HG03520 (cell line): Measurements from ENCODE around the gene CDC45.
A peak's percentile ranks its signal among the peaks of the same experiment; 100 is the strongest.
"Not testable (repeated sequence)": the region's sequence is repeated elsewhere in the genome, so short reads cannot be mapped to it uniquely, and the experiment has no call there.

Experiments
- ATAC-seq: cut with Tn5 transposase; IDR thresholded peaks from one replicate; pipeline ENCODE4 v1.9.1; 2021; ENCODE audit warnings: mild to moderate bottlenecking, moderate library complexity; ENCODE audit not compliant: unreplicated experiment

Gene CDC45, protein sequence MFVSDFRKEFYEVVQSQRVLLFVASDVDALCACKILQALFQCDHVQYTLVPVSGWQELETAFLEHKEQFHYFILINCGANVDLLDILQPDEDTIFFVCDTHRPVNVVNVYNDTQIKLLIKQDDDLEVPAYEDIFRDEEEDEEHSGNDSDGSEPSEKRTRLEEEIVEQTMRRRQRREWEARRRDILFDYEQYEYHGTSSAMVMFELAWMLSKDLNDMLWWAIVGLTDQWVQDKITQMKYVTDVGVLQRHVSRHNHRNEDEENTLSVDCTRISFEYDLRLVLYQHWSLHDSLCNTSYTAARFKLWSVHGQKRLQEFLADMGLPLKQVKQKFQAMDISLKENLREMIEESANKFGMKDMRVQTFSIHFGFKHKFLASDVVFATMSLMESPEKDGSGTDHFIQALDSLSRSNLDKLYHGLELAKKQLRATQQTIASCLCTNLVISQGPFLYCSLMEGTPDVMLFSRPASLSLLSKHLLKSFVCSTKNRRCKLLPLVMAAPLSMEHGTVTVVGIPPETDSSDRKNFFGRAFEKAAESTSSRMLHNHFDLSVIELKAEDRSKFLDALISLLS

GRCh38 chr22:19479355-19480172 is at the start of gene CDC45:
Gene CDC45 (plus strand): TSS chr22:19479920. CDS start chr22:19479969, 49 bp downstream.
- peak; percentile 69 for ATAC-seq

GRCh38 chr22:19429950-19430889 is 49.5 kb upstream of the CDC45 start:
- ATAC-seq, result no peak

DNA sequence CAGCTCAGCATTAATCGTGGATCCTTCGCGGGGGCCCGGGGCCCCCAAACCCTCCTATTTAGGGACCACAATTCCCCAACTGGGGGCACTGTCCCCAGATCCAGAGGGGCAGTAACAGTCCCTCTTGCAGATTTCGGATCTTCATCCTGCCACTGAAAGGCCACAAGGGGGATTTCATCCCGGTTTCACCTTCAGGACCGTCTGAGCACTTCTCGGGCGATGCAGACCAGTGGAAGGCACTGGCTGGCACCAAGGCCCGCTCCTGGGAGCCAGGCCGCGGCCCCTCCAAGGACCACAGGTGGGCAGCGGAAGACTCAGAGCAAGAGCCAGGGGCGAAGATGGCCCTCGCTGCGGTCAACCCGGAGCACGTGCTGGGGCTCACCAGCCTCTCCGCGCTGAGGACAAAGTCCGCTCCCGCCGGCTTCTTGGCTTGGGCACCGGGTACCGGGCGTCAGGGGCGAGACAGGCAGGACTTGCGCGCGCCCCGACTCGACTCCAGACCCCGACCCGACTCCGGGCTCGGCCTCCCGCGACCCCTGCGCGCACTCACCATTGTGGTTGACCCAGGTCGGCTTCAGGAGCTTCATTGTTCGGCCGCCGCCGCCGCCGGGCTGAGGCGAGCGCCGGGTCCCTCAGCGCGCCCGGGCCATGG is 48.7 kb upstream of the CDC45 start:
- ATAC-seq, result no peak

- peak; percentile 33 for ATAC-seq
These were observed 48.0 kb upstream of the CDC45 start, which contains the start of gene HIRA for GRCh38 chr22:19431649-19432132. Gene HIRA (minus strand): TSS chr22:19431733. CDS start chr22:19431476, 257 bp downstream.

GRCh38 chr22:19432133-19432851 is 47.4 kb upstream of the CDC45 start, which contains the start of gene MRPL40:
Gene MRPL40 (plus strand): TSS chr22:19432545. CDS start chr22:19432555, 10 bp downstream.
- ATAC-seq, result peak; percentile 73

GRCh38 chr22:19434401-19434800 is 45.3 kb upstream of the CDC45 start:
- no peak for ATAC-seq

DNA sequence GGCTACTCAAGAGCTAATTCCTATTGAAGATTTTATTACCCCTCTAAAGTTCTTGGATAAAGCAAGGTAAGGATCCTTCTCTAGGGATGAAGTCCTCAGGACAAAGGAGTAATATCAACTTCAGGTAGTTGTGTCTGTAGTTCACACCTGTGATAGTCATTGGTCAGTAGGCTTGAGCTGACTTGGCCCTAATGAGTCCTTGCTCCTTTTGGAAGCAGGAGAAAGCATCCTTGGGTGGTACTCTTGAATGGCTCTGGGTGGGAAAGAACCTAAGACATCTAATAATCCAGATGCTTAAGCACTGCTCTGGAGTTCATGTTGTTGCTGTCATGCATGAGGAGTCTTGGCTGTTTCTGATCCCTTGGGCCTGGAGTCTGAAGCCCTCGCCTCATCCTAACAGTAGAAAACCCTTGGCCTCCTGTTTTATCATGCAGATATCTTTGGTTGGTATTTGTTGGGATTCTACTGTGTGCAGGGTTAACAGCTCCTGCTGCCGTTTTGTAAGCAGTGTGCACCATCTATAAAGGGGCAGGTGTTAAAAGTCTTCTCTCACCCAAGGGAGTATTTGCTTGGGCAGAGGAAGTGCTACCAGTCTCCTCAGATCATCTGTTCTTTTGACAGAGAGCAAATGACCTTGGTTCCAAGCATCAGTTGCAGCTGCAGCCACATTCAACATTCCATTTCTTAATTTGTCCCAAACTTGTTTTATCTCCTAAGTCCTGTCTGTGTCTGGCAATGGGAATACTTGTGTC is 44.7 kb upstream of the CDC45 start:
- ATAC-seq, result no peak

GRCh38 chr22:19436444-19437161 is 43.1 kb upstream of the CDC45 start:
- not testable (repeated sequence) for ATAC-seq

DNA sequence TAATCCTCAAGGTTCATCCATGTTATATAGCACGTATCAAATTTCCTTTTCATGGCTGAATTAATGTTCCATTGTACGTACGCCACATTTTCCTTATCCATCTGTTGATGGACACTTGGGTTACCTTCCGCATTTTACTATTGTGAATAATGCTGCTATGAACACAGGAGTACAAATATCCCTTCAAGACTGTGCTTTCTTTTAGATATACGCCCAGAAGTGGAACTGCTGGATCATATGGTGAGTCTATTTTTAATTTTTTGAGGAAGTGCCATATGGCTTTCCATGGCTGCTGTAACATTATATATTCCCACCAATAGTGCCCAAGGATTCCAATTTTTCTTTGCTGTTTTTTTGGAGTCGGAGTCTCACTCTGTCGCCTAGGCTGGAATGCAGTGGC is 41.4 kb upstream of the CDC45 start:
- ATAC-seq, result no peak

DNA sequence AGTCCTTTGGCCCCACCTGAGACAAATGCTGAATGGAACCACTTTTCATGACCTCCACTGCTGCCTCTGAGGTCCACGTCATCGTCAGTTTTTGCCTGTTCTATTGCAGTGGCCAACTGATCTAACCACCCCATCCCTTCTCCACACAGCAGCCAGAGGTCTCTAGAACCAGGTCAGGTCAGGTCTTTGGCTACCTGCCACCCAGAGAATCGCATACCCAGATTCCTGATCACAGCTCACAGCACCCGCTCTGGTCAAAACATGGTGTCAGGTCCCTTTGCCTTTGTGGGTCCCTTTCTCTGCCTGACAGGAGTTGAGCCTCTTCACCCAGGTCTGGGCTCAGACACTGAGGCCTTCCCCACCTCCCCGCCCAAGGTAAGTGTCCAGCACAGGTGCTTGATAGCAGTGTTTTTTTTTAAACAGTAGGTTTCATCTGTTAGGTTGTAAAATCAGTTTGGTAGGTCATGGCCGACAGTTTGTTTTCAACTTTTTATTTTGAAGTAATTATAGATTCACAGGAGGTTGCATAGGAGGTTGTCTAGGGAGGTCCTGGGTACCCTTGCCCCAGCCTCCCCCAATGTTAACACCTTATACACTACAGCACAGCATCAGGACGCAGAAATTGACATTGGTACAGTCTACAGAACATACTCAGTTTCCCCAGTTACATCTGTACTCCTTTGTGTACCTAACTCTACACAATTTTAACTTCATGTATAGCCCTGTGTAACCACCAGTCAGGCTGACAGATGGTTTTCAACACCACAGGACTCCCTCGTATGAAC is 39.1 kb upstream of the CDC45 start:
- no peak for ATAC-seq

- ATAC-seq, result no peak
These were observed 37.6 kb upstream of the CDC45 start for GRCh38 chr22:19442166-19442565.

DNA sequence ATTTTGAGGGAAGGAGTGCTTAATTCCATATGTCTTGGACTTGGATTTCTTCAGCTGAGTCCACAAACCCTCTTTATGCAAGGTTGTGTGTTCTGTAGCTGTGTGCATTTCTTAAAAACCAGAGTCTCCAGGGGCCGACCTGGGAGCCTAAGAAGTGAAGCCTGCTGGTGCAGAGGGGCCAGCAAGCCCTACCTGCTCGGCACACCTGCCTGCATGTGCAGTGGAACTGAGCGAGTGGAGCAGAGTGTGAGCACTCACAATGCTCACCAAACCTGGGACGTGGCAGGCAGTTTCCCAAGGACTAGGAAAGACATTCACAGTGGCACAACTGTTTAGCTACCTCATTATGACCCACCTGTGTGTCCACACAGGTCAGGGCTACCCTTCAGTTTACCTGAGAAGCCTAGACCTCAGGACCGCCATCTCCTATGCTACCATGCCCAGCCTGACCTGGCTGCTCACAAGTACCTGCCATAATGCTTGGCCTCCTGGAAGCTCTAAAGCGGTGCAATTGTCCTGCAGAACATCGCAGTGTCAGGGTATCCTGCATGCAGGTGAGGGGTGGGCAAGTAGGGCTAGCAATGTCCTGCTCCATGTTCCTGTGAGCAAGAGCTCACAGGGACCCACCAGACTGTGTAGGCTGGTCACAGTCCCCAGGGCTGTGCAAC is 36.0 kb upstream of the CDC45 start:
- ATAC-seq, result no peak

DNA sequence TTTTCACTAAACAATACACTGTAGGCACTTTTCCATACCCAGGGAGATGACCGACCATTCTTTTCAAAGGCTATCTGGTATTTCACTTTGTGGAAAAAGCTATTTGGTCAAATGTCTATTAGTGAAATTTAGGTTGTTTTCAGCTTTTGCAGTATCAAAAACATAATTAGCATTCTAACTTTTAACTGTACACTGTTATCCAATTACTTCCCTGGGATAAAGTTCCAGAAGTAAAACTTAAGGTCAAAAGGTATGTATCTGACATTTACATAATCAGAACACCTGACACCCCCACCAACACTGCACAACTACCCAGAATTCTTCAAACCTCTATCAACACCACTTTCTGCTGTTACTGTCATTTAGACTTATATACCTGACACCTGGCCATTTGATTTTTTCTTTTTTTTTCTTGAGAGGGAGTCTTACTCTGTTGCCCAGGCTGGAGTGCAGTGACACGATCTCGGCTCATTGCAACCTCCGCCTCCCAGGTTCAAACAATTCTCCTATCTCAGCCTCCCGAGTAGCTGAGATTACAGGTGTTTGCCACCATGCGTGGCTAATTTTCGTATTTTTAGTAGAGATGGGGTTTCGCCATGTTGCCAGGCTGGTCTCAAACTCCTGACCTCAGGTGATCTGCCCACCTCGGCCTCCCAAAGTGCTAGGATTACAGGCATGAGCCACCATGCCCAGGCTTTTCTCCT is 34.3 kb upstream of the CDC45 start:
- ATAC-seq, result not testable (repeated sequence)

DNA sequence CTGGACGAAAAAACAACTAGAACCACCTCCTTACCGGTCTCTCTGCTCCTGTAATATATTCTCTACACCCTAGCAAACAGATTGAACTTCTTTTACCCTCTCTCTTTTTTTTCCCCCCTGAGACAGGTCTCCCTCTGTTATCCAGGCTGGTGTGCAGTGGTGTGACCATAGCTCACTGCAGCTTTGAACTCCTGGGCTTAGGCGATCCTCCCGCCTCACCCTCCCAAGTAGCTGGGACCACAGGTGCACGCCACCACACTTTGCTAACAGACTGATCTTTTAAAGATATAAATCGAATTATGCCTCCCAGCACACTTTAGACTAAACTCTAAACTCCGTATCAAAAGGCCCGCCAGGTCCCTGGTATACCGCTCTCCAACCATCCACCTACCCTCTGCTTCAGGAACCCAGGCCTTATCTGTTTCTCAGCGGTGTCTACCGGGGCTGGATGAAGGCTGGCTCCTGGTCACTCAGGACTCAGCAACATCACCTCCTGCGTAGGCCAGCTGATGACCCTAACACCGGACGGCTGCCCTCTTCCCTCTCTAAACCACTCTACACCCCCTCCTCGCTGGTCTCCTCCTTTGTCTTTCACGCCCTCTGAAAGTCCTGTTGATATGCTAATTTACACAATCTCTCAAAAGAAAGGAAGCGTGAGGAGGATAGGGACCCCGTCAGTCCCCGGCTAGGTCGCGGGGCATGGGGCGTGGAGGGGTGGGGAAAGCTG is 33.0 kb upstream of the CDC45 start:
- ATAC-seq, result no peak
